ENCODE data around the gene KLF1. TPM values are rescaled to one million over a fixed set of nuclear protein-coding genes. Genes with fewer than 3 reads are reported as not detected.

KLF1 gene
- total and polyA plus RNA-seq, 2 donors (not counting 1 experiment from before 2014, with no cell fraction given), result not detected

- H3K4me1 ChIP-seq (ENCODE audit: control insufficient read depth, extremely low read depth, insufficient read depth, low read length), result no peaks in the 10 kb centered on the region
- H3K27ac ChIP-seq (ENCODE audit: insufficient read depth, low read length), result no peak overlapping the region
- no peaks in the 10 kb centered on the region for H3K79me2 ChIP-seq (ENCODE audit: control insufficient read depth, insufficient read depth, low read length)
- H4K20me1 ChIP-seq (ENCODE audit: control insufficient read depth, extremely low read depth, insufficient read depth, low read length), result no peaks in the 10 kb centered on the region
- H3K9me3 ChIP-seq (ENCODE audit: control insufficient read depth, insufficient read depth, low read depth, low read length), result no peaks in the 10 kb centered on the region
- H3K9ac ChIP-seq (ENCODE audit: insufficient read depth, low read length), result no peak overlapping the region
- DNase-seq (ENCODE audit: low read depth in 2 of 2), result no peak
- no peak overlapping the region for H3K4me3 ChIP-seq (replicated peaks in 1 of 4; ENCODE audit: control extremely low read depth in 1 of 4, insufficient read depth in 1 of 4, low read depth in 3 of 4, low read length in 4 of 4)
- H2AFZ ChIP-seq (ENCODE audit: low read length), result no peak overlapping the region
- no peaks in the 10 kb centered on the region for H3K27me3 ChIP-seq (ENCODE audit: control insufficient read depth, insufficient read depth, low read length)
- H3K36me3 ChIP-seq (ENCODE audit: control insufficient read depth, insufficient read depth, low read length), result no peaks in the 10 kb centered on the region
- no peak overlapping the region for H3K4me2 ChIP-seq (ENCODE audit: extremely low read depth, insufficient read depth, low read length)
- TF ChIP-seq CTCF (conservative IDR thresholded peaks at IDR 0.05 in 1 of 2, IDR thresholded peaks at IDR 0.05 in 1 of 2; ENCODE audit: low read depth in 1 of 2, low read length in 2 of 2), result no peak
- no peak for TF ChIP-seq EZH2 (IDR thresholded peaks at IDR 0.05; ENCODE audit: low read length, missing control alignments)
These were observed 13.0 kb upstream of the KLF1 start for GRCh38 chr19:12899891-12900518.

GRCh38 chr19:12896460-12896859 lies 9.5 kb upstream of the KLF1 start:
- Histone ChIP-seq H3K4me3 (replicated peaks in 1 of 4; ENCODE audit: control extremely low read depth in 1 of 4, insufficient read depth in 1 of 4, low read depth in 3 of 4, low read length in 4 of 4) (no peak overlapping the region), H3K36me3 (ENCODE audit: control insufficient read depth, insufficient read depth, low read length) (no peaks in the 10 kb centered on the region), H3K27me3 (ENCODE audit: control insufficient read depth, insufficient read depth, low read length) (no peaks in the 10 kb centered on the region), H3K9me3 (ENCODE audit: control insufficient read depth, insufficient read depth, low read depth, low read length) (no peaks in the 10 kb centered on the region), H3K9ac (ENCODE audit: insufficient read depth, low read length) (no peak overlapping the region), H3K4me1 (ENCODE audit: control insufficient read depth, extremely low read depth, insufficient read depth, low read length) (peaks cover 3% of the 10 kb centered on the region), H4K20me1 (ENCODE audit: control insufficient read depth, extremely low read depth, insufficient read depth, low read length) (no peaks in the 10 kb centered on the region), H3K79me2 (ENCODE audit: control insufficient read depth, insufficient read depth, low read length) (peaks cover 1% of the 10 kb centered on the region), H3K4me2 (ENCODE audit: extremely low read depth, insufficient read depth, low read length) (no peak overlapping the region), H3K27ac (ENCODE audit: insufficient read depth, low read length) (no peak overlapping the region), H2AFZ (ENCODE audit: low read length) (no peak overlapping the region)
- DNase-seq (ENCODE audit: low read depth in 2 of 2), result no peak
- no peak for TF ChIP-seq CTCF (conservative IDR thresholded peaks at IDR 0.05 in 1 of 2, IDR thresholded peaks at IDR 0.05 in 1 of 2; ENCODE audit: low read depth in 1 of 2, low read length in 2 of 2)
- TF ChIP-seq EZH2 (IDR thresholded peaks at IDR 0.05; ENCODE audit: low read length, missing control alignments), result no peak

- Histone ChIP-seq H3K4me3 (replicated peaks in 1 of 4; ENCODE audit: control extremely low read depth in 1 of 4, insufficient read depth in 1 of 4, low read depth in 3 of 4, low read length in 4 of 4) (no peak overlapping the region), H3K36me3 (ENCODE audit: control insufficient read depth, insufficient read depth, low read length) (no peaks in the 10 kb centered on the region), H3K27me3 (ENCODE audit: control insufficient read depth, insufficient read depth, low read length) (no peaks in the 10 kb centered on the region), H4K20me1 (ENCODE audit: control insufficient read depth, extremely low read depth, insufficient read depth, low read length) (no peaks in the 10 kb centered on the region), H3K27ac (ENCODE audit: insufficient read depth, low read length) (no peak overlapping the region), H2AFZ (ENCODE audit: low read length) (no peak overlapping the region), H3K9me3 (ENCODE audit: control insufficient read depth, insufficient read depth, low read depth, low read length) (no peaks in the 10 kb centered on the region), H3K9ac (ENCODE audit: insufficient read depth, low read length) (no peak overlapping the region), H3K4me2 (ENCODE audit: extremely low read depth, insufficient read depth, low read length) (no peak overlapping the region), H3K4me1 (ENCODE audit: control insufficient read depth, extremely low read depth, insufficient read depth, low read length) (peaks cover 6% of the 10 kb centered on the region), H3K79me2 (ENCODE audit: control insufficient read depth, insufficient read depth, low read length) (peaks cover 1% of the 10 kb centered on the region)
- TF ChIP-seq EZH2 (IDR thresholded peaks at IDR 0.05; ENCODE audit: low read length, missing control alignments) (no peak), CTCF (conservative IDR thresholded peaks at IDR 0.05 in 1 of 2, IDR thresholded peaks at IDR 0.05 in 1 of 2; ENCODE audit: low read depth in 1 of 2, low read length in 2 of 2) (no peak)
- DNase-seq (ENCODE audit: low read depth in 2 of 2), result no peak
These were observed 6.6 kb upstream of the KLF1 start for GRCh38 chr19:12893582-12893981.
